ENCODE measurements around the gene GCG.

GCG gene

GRCh38 chr2:162103443-162104009 lies 48.5 kb downstream of the GCG start:
- POLR2A ChIA-PET, result no interaction called here
- DNase-seq (ENCODE audit: extremely low spot score), result no peak
- TF ChIP-seq ARNT (IDR thresholded peaks at IDR 0.05) (no peak), SP1 (IDR thresholded peaks at IDR 0.05) (no peak), SUZ12 (IDR thresholded peaks at IDR 0.05) (no peak), LEF1 (IDR thresholded peaks at IDR 0.05; ENCODE audit: borderline replicate concordance) (no peak), ZNF384 (IDR thresholded peaks at IDR 0.05) (no peak), ELF4 (IDR thresholded peaks at IDR 0.05) (no peak), CTBP1 (IDR thresholded peaks at IDR 0.05; ENCODE audit: borderline replicate concordance) (no peak), FOXM1 (IDR thresholded peaks at IDR 0.05; ENCODE audit: borderline replicate concordance) (no peak), FOXA1 (IDR thresholded peaks at IDR 0.05) (no peak), HDGF (IDR thresholded peaks at IDR 0.05; ENCODE audit: borderline replicate concordance) (no peak), L3MBTL2 (conservative IDR thresholded peaks at IDR 0.05) (no peak), BHLHE40 (IDR thresholded peaks at IDR 0.05; ENCODE audit: borderline replicate concordance) (no peak), FOXK2 (IDR thresholded peaks at IDR 0.05) (no peak), NFRKB (IDR thresholded peaks at IDR 0.05) (no peak), TARDBP (IDR thresholded peaks at IDR 0.05) (no peak)
- TF ChIP-seq, protein P1, sequence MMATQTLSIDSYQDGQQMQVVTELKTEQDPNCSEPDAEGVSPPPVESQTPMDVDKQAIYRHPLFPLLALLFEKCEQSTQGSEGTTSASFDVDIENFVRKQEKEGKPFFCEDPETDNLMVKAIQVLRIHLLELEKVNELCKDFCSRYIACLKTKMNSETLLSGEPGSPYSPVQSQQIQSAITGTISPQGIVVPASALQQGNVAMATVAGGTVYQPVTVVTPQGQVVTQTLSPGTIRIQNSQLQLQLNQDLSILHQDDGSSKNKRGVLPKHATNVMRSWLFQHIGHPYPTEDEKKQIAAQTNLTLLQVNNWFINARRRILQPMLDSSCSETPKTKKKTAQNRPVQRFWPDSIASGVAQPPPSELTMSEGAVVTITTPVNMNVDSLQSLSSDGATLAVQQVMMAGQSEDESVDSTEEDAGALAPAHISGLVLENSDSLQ (IDR thresholded peaks at IDR 0.05), result no peak
- CTCF ChIA-PET, result no interaction called here

GRCh38 chr2:162100579-162100978 lies 51.5 kb downstream of the GCG start:
- CTCF ChIA-PET, result no interaction called here
- no peak for DNase-seq (ENCODE audit: extremely low spot score)
- TF ChIP-seq ELF4 (IDR thresholded peaks at IDR 0.05) (no peak), SP1 (IDR thresholded peaks at IDR 0.05) (no peak), FOXA1 (IDR thresholded peaks at IDR 0.05) (no peak), L3MBTL2 (conservative IDR thresholded peaks at IDR 0.05) (no peak), SUZ12 (IDR thresholded peaks at IDR 0.05) (no peak), FOXK2 (IDR thresholded peaks at IDR 0.05) (no peak), HDGF (IDR thresholded peaks at IDR 0.05; ENCODE audit: borderline replicate concordance) (no peak), LEF1 (IDR thresholded peaks at IDR 0.05; ENCODE audit: borderline replicate concordance) (no peak), CTBP1 (IDR thresholded peaks at IDR 0.05; ENCODE audit: borderline replicate concordance) (no peak), ZNF384 (IDR thresholded peaks at IDR 0.05) (no peak), NFRKB (IDR thresholded peaks at IDR 0.05) (no peak), BHLHE40 (IDR thresholded peaks at IDR 0.05; ENCODE audit: borderline replicate concordance) (no peak), TARDBP (IDR thresholded peaks at IDR 0.05) (no peak), ARNT (IDR thresholded peaks at IDR 0.05) (no peak), FOXM1 (IDR thresholded peaks at IDR 0.05; ENCODE audit: borderline replicate concordance) (no peak)
- TF ChIP-seq, protein P1 (IDR thresholded peaks at IDR 0.05), result no peak
- POLR2A ChIA-PET, result no interaction called here

DNA sequence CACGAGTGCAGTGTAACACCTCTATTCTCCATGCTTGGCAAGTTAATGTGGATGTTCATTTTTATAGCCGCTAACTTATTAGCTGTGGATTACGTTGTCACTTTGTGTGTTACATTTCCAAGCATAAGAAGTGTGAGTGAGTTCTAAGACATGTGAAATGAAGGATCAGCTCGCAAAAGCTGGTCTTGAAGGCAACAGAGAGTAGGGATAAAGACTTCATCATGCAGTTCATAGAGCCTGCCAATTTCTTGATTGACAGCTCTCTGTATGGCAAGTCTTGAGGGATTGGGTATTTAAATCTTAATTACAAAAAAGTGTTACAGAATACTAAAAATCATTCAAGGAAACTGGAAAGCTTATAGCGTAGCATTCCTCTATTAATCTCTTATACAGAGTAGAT lies 52.2 kb downstream of the GCG start:
- CTCF ChIA-PET, result interaction anchor here (0.7 kb wide), 1 partner anchor 383 kb away, joined by 3 read pairs; no protein-coding TSS in a partner anchor
- TF ChIP-seq, protein P1 (IDR thresholded peaks at IDR 0.05), result peak; percentile 55
- no peak for TF ChIP-seq ZNF384 (IDR thresholded peaks at IDR 0.05)
- no peak for DNase-seq (ENCODE audit: extremely low spot score)
- POLR2A ChIA-PET, result no interaction called here

All from HEK293T (cell line).